Keratinocyte (primary cell): ENCODE data around the gene CHRNA10. TPM values are rescaled to one million over a fixed set of nuclear protein-coding genes. Genes with fewer than 3 reads are reported as not detected.

ENCODE experiments used
- DNase-seq: peaks from one replicate; pipeline ENCODE4 v3.0.0-alpha.2; 2011; ENCODE audit warnings: low read depth, missing footprints, low spot score
- FAIRE-seq: peaks from 2 replicates; lab custom pipeline; 2011; peaks lifted over from hg19 to GRCh38; lab: Jason Lieb, UNC
- H2AFZ ChIP-seq: 2 replicates; pipeline ENCODE4 v1.6.0; 2012; ENCODE audit warnings: low read length, control low read depth, inconsistent platforms; ENCODE audit not compliant: control insufficient read depth
- H3K27ac ChIP-seq: 2 replicates; pipeline ENCODE4 v1.5.1; 2011; ENCODE audit warnings: low read length; ENCODE audit not compliant: control insufficient read depth, insufficient read depth
- H3K27me3 ChIP-seq: 3 replicates; pipeline ENCODE4 v1.6.0; 2011; ENCODE audit warnings: low read length; ENCODE audit not compliant: control insufficient read depth, insufficient read depth; ENCODE audit errors: extremely low read depth
- H3K36me3 ChIP-seq, 2 experiments: 2 replicates in 1 of 2; 3 replicates in 1 of 2; pipeline ENCODE4 v1.5.1; 2011; ENCODE audit warnings: low read length in 2 of 2, mild to moderate bottlenecking in 1 of 2; ENCODE audit not compliant: control insufficient read depth in 2 of 2, insufficient read depth in 2 of 2; ENCODE audit errors: extremely low read depth in 1 of 2
- H3K4me1 ChIP-seq: 3 replicates; pipeline ENCODE4 v1.5.1; 2011; ENCODE audit warnings: low read length; ENCODE audit not compliant: control insufficient read depth, insufficient read depth; ENCODE audit errors: extremely low read depth
- H3K4me2 ChIP-seq: 3 replicates; pipeline ENCODE4 v1.6.0; 2011; ENCODE audit warnings: low read depth, low read length; ENCODE audit not compliant: control insufficient read depth, insufficient read depth; ENCODE audit errors: extremely low read depth
- H3K4me3 ChIP-seq, 3 experiments: fragments of 200-600 bp in 1 of 3; sonication (generic) in 1 of 3; 2 replicates in 2 of 3; 3 replicates in 1 of 3; pipeline ENCODE4 v1.5.1; 2011 to 2016; ENCODE audit warnings: low read length in 3 of 3, mild to moderate bottlenecking in 3 of 3, control low read depth in 2 of 3, inconsistent platforms in 1 of 3, low read depth in 1 of 3, mixed read lengths in 1 of 3, mixed run types in 1 of 3, moderate library complexity in 1 of 3; ENCODE audit not compliant: control insufficient read depth in 2 of 3, insufficient read depth in 2 of 3; ENCODE audit errors: extremely low read depth in 1 of 3
- H3K79me2 ChIP-seq: 2 replicates; pipeline ENCODE4 v1.6.0; 2012; ENCODE audit warnings: low read length; ENCODE audit not compliant: control insufficient read depth, insufficient read depth
- H3K9ac ChIP-seq: 3 replicates; pipeline ENCODE4 v1.6.0; 2011; ENCODE audit warnings: low read length; ENCODE audit not compliant: control insufficient read depth, insufficient read depth; ENCODE audit errors: extremely low read depth
- H3K9me1 ChIP-seq: 3 replicates; pipeline ENCODE4 v1.6.0; 2011; ENCODE audit warnings: low read length; ENCODE audit not compliant: control insufficient read depth, insufficient read depth; ENCODE audit errors: extremely low read depth
- H3K9me3 ChIP-seq: 2 replicates; pipeline ENCODE4 v1.5.1; 2012; ENCODE audit warnings: low read depth, low read length; ENCODE audit not compliant: control insufficient read depth
- H4K20me1 ChIP-seq: 3 replicates; pipeline ENCODE4 v1.6.0; 2011; ENCODE audit warnings: low read length; ENCODE audit not compliant: control insufficient read depth, insufficient read depth; ENCODE audit errors: extremely low read depth
- EZH2 ChIP-seq: IDR thresholded peaks from one replicate; pipeline ENCODE4 v1.6.1; 2012; ENCODE audit warnings: inconsistent platforms, mild to moderate bottlenecking, low read length, moderate library complexity
- dilution Hi-C: fragments of 300-500 bp; cut with MboI; formaldehyde crosslinking; loops from one replicate; pipeline ENCODE4 v1.7.0; 2020; ENCODE audit warnings: low sequenced_read_pairs; ENCODE audit not compliant: extremely low pct_ligation_motif_present
- polyA plus RNA-seq, 5 experiments: library from polyadenylated mRNA; depleted of rRNA in 3 of 5; stranded (reverse) in 3 of 5; stranded (forward) in 1 of 5; unstranded in 1 of 5; fragments of >200 nt; gene quantifications; 1 replicate in 1 of 5; 2 replicates in 3 of 5; 3 replicates in 1 of 5; pipeline versions ENCODE4 v1.2.1 to v1.2.3, GENCODE V29; 2011 to 2012; ENCODE audit warnings: missing spikeins in 2 of 5, low read depth in 1 of 5, low replicate concordance in 1 of 5
- TF ChIP-seq, protein P1 (sequence below), 3 experiments: IDR thresholded peaks in 1 of 3; conservative IDR thresholded peaks in 1 of 3; optimal IDR thresholded peaks in 1 of 3; 2 replicates in 2 of 3; 3 replicates in 1 of 3; pipeline versions ENCODE3 to v1.5.1; 2011; ENCODE audit warnings: low read length in 3 of 3, mild to moderate bottlenecking in 3 of 3, moderate library complexity in 2 of 3, control low read depth in 1 of 3, inconsistent platforms in 1 of 3; ENCODE audit not compliant: insufficient read depth in 2 of 3; ENCODE audit errors: extremely low read depth in 1 of 3

CHRNA10 gene
- polyA plus RNA-seq, 1 donor (not counting 4 experiments of a cell fraction or from before 2014, with no cell fraction given): 0.83 TPM

DNA sequence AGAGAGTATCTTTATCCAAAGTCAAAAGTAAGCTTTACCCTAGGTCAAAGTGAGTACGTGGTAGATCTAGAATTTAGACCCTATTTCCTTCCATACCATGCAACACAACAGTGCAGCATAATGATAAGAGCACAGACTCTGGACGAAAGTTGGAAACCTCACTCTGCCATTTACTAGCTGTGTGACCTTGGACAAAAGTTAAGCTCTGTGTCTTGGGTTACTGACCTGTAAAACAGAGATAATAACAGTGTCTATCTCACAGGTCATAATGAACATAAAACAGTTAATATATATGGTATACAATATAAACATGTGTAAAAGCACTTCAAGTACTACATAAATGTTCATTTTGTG, 13.6 kb upstream of the CHRNA10 start:
- Histone ChIP-seq H3K9me1 (no peaks in the 10 kb centered on the region), H3K9me3 (no peaks in the 10 kb centered on the region), H3K4me3 (no peak overlapping the region), H3K4me2 (no peak overlapping the region), H2AFZ (no peak overlapping the region), H3K27ac (no peak overlapping the region), H3K9ac (no peak overlapping the region), H4K20me1 (no peaks in the 10 kb centered on the region), H3K36me3 (peaks cover 24 to 27% of the 10 kb centered on the region in 2 experiments), H3K27me3 (no peaks in the 10 kb centered on the region), H3K4me1 (no peaks in the 10 kb centered on the region), H3K79me2 (no peaks in the 10 kb centered on the region)
- no peak for TF ChIP-seq EZH2
- TF ChIP-seq, protein P1, sequence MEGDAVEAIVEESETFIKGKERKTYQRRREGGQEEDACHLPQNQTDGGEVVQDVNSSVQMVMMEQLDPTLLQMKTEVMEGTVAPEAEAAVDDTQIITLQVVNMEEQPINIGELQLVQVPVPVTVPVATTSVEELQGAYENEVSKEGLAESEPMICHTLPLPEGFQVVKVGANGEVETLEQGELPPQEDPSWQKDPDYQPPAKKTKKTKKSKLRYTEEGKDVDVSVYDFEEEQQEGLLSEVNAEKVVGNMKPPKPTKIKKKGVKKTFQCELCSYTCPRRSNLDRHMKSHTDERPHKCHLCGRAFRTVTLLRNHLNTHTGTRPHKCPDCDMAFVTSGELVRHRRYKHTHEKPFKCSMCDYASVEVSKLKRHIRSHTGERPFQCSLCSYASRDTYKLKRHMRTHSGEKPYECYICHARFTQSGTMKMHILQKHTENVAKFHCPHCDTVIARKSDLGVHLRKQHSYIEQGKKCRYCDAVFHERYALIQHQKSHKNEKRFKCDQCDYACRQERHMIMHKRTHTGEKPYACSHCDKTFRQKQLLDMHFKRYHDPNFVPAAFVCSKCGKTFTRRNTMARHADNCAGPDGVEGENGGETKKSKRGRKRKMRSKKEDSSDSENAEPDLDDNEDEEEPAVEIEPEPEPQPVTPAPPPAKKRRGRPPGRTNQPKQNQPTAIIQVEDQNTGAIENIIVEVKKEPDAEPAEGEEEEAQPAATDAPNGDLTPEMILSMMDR (optimal IDR thresholded peaks at IDR 0.05 in 1 of 3, IDR thresholded peaks at IDR 0.05 in 1 of 3, conservative IDR thresholded peaks at IDR 0.05 in 1 of 3; ENCODE audit: extremely low read depth in 1 of 3, insufficient read depth in 2 of 3, low read length in 3 of 3): no peak
- dilution Hi-C loops: no loop called here
- FAIRE-seq (no peak), DNase-seq (no peak)

DNA sequence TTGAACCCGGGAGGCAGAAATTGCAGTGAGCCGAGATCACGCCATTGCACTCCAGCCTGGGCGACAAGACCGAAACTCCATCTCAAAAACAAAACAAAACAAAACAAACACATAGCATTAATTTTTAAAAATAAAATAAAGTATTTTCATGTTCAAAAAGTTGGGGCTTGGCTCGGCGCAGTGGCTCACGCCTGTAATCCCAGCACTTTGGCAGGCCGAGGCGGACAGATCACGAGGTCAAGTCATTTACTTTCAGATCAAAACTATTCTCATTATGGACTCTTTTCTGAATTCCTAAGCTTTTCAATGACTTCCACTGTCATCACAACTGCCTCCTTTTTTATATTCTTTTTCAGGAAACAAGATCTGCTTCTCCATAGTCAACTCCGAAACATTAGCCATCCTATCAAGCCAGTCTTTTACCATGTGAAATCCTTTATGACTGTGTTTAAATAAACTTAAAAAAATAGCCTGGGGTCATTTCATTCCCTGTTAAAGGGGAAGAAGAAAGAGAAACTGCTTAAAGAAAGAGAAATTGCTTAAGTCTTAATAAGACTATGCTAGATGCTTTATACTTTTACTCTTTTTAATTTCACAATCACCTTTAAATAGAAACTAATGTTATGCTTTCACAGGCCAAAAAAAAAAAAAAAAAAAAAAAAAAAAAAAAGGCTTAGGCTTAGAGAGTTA, 13.1 kb upstream of the CHRNA10 start:
- dilution Hi-C loops: no loop called here
- no peak for DNase-seq
- peaks cover 25 to 29% of the 10 kb centered on the region in 2 experiments for H3K36me3 ChIP-seq

DNA sequence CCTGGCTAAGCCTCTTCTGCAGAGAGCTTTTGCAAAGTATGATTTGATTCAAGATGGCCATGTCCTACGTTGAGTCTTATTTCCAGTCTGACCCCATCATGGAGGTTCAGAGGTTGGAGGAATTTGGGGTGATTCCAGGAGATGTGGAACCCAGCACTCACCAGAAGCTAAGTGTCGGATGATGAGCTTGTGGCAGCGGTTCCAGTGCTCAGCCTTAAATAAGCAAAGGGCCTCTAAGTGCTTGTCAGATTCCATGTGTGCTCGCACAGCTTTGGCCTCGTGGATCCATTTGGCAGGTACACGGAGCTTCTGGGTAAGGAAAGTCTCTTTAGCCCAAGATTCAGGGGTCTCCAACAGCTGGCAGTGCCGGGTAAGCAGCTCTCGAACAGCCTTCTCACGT, 11.9 kb upstream of the CHRNA10 start:
- H3K27ac ChIP-seq: no peak overlapping the region
- H3K79me2 ChIP-seq: no peaks in the 10 kb centered on the region
- no peak overlapping the region for H3K4me2 ChIP-seq
- dilution Hi-C loops: no loop called here
- H3K9me1 ChIP-seq: no peaks in the 10 kb centered on the region
- H3K4me3 ChIP-seq: no peak overlapping the region
- FAIRE-seq (no peak), DNase-seq (no peak)
- no peak overlapping the region for H3K9ac ChIP-seq
- H3K36me3 ChIP-seq: peaks cover 28 to 36% of the 10 kb centered on the region in 2 experiments
- H3K9me3 ChIP-seq: no peaks in the 10 kb centered on the region
- H3K4me1 ChIP-seq: no peaks in the 10 kb centered on the region
- H4K20me1 ChIP-seq: no peaks in the 10 kb centered on the region
- no peak for TF ChIP-seq EZH2
- TF ChIP-seq, protein P1 (optimal IDR thresholded peaks at IDR 0.05 in 1 of 3, IDR thresholded peaks at IDR 0.05 in 1 of 3, conservative IDR thresholded peaks at IDR 0.05 in 1 of 3; ENCODE audit: extremely low read depth in 1 of 3, insufficient read depth in 2 of 3, low read length in 3 of 3): no peak
- no peak overlapping the region for H2AFZ ChIP-seq
- no peaks in the 10 kb centered on the region for H3K27me3 ChIP-seq

More for the DNA sequence above, 13.1 kb upstream of the CHRNA10 start:
- no peak overlapping the region for H3K4me2 ChIP-seq
- no peak overlapping the region for H3K9ac ChIP-seq
- H2AFZ ChIP-seq: no peak overlapping the region
- H3K9me1 ChIP-seq: no peaks in the 10 kb centered on the region
- no peaks in the 10 kb centered on the region for H3K27me3 ChIP-seq
- no peaks in the 10 kb centered on the region for H4K20me1 ChIP-seq
- no peaks in the 10 kb centered on the region for H3K79me2 ChIP-seq
- no peak overlapping the region for H3K27ac ChIP-seq
- FAIRE-seq: no peak
- no peaks in the 10 kb centered on the region for H3K9me3 ChIP-seq
- H3K4me1 ChIP-seq: no peaks in the 10 kb centered on the region
- no peak overlapping the region for H3K4me3 ChIP-seq
- no peak for TF ChIP-seq EZH2
